Smooth muscle cell (in vitro differentiated cells): ENCODE data around the gene FAM50A. TPM values are rescaled to one million over a fixed set of nuclear protein-coding genes. Genes with fewer than 3 reads are reported as not detected.

Experiments used
- DNase-seq: peaks from one replicate; lab custom pipeline; 2025; ENCODE audit not compliant: unreplicated experiment; lab: John Stamatoyannopoulos, UW
- H2AFZ ChIP-seq: fragments of 200-600 bp; sonication (generic); 2 replicates; pipeline ENCODE4 v1.6.0; 2016; ENCODE audit warnings: antibody characterized with exemption, low read depth, mild to moderate bottlenecking
- H3F3A ChIP-seq: fragments of 200-600 bp; sonication (generic); 2 replicates; pipeline ENCODE4 v1.6.0; 2017; ENCODE audit warnings: antibody characterized with exemption, low read depth
- H3K27ac ChIP-seq: fragments of 200-600 bp; sonication (generic); 2 replicates; pipeline ENCODE4 v1.5.1; 2016; ENCODE audit warnings: low read depth, mild to moderate bottlenecking
- H3K27me3 ChIP-seq: fragments of 200-600 bp; sonication (generic); 2 replicates; pipeline ENCODE4 v1.6.1; 2016; ENCODE audit warnings: low read depth, mild to moderate bottlenecking
- H3K36me3 ChIP-seq: fragments of 200-600 bp; sonication (generic); 2 replicates; pipeline ENCODE4 v1.5.1; 2016; ENCODE audit warnings: low read depth
- H3K4me1 ChIP-seq: fragments of 200-600 bp; sonication (generic); 2 replicates; pipeline ENCODE4 v1.5.1; 2016; ENCODE audit warnings: low read depth
- H3K4me2 ChIP-seq: fragments of 200-600 bp; sonication (generic); 2 replicates; pipeline ENCODE4 v1.6.0; 2016; ENCODE audit warnings: mild to moderate bottlenecking
- H3K4me3 ChIP-seq: fragments of 200-600 bp; sonication (generic); 2 replicates; pipeline ENCODE4 v1.5.1; 2016; ENCODE audit warnings: mild to moderate bottlenecking
- H3K79me2 ChIP-seq: fragments of 200-600 bp; sonication (generic); 2 replicates; pipeline ENCODE4 v1.6.0; 2016; ENCODE audit warnings: low read depth, mild to moderate bottlenecking
- H3K9ac ChIP-seq: fragments of 200-600 bp; sonication (generic); 2 replicates; pipeline ENCODE4 v1.6.0; 2016; ENCODE audit warnings: low read depth
- H3K9me3 ChIP-seq: fragments of 200-600 bp; sonication (generic); replicated peaks from 2 replicates; pipeline ENCODE4 v1.5.1; 2016; ENCODE audit warnings: low read depth
- H4K20me1 ChIP-seq: fragments of 200-600 bp; sonication (generic); 2 replicates; pipeline ENCODE4 v1.6.0; 2016; ENCODE audit warnings: low read depth
- CTCF ChIP-seq: fragments of 200-600 bp; sonication (generic); IDR thresholded peaks from 2 replicates; pipeline ENCODE4 v1.5.1; 2017; ENCODE audit warnings: borderline replicate concordance, mild to moderate bottlenecking, antibody characterized with exemption; ENCODE audit not compliant: insufficient read depth, poor library complexity, severe bottlenecking
- WGBS: methylation state at CpG from one replicate; pipeline ENCODE4 v1.1.7; 2016; ENCODE audit warnings: low lambda C conversion rate; 5-methylcytosine and 5-hydroxymethylcytosine counted together
- polyA plus RNA-seq: library from polyadenylated mRNA; unstranded; fragments of >200 nt; fragmentation: Nextera tagmentation; extraction: Ambion mirVana; gene quantifications from 2 replicates; pipeline ENCODE4 v1.2.1, GENCODE V29; 2016
- total RNA-seq: library from RNA; depleted of rRNA; stranded (reverse); fragments of >200 nt; gene quantifications from 2 replicates; pipeline ENCODE4 v1.2.3, GENCODE V29; 2014

The FAM50A gene
- total and polyA plus RNA-seq, 2 experiments from 2014 or later: 46.0 to 183 TPM

GRCh38 chrX:154439841-154440240 lies 4.1 kb upstream of the FAM50A start:
- Histone ChIP-seq H3K27ac (no peak overlapping the region), H3K36me3 (no peaks in the 10 kb centered on the region), H3K79me2 (peaks cover 46% of the 10 kb centered on the region), H3K4me2 (no peak overlapping the region), H3K4me3 (no peak overlapping the region), H3K27me3 (no peaks in the 10 kb centered on the region), H2AFZ (no peak overlapping the region), H3F3A (no peaks in the 10 kb centered on the region), H3K4me1 (peaks cover 5% of the 10 kb centered on the region), H3K9ac (no peak overlapping the region), H4K20me1 (peaks cover 26% of the 10 kb centered on the region), H3K9me3 (no peaks in the 10 kb centered on the region)
- WGBS: 92% methylated on average over 12 of the region's 18 CpGs
- TF ChIP-seq CTCF: no peak
- no peak for DNase-seq

- Histone ChIP-seq H3K79me2 (peaks cover 56% of the 10 kb centered on the region), H3K36me3 (no peaks in the 10 kb centered on the region), H3K27me3 (no peaks in the 10 kb centered on the region), H3K4me3 (no peak overlapping the region), H4K20me1 (peaks cover 26% of the 10 kb centered on the region), H3K4me2 (no peak overlapping the region), H3K4me1 (peaks cover 10% of the 10 kb centered on the region), H3K9me3 (no peaks in the 10 kb centered on the region), H3F3A (no peaks in the 10 kb centered on the region), H3K27ac (no peak overlapping the region), H3K9ac (no peak overlapping the region), H2AFZ (no peak overlapping the region)
- TF ChIP-seq CTCF: no peak
- no peak for DNase-seq
- 90% methylated on average over 17 of the region's 17 CpGs for WGBS
These were observed 3.2 kb upstream of the FAM50A start for GRCh38 chrX:154440623-154441357.

- TF ChIP-seq CTCF: no peak
- Histone ChIP-seq H3K27me3 (no peaks in the 10 kb centered on the region), H3K79me2 (peaks cover 56% of the 10 kb centered on the region), H3K4me3 (no peak overlapping the region), H3K27ac (no peak overlapping the region), H2AFZ (no peak overlapping the region), H3K36me3 (no peaks in the 10 kb centered on the region), H3F3A (no peaks in the 10 kb centered on the region), H3K4me2 (no peak overlapping the region), H3K9me3 (no peaks in the 10 kb centered on the region), H4K20me1 (peaks cover 26% of the 10 kb centered on the region), H3K4me1 (peaks cover 10% of the 10 kb centered on the region), H3K9ac (no peak overlapping the region)
- DNase-seq: no peak
- 91% methylated on average over 11 of the region's 11 CpGs for WGBS
These were observed 2.4 kb upstream of the FAM50A start for GRCh38 chrX:154441564-154441963.

GRCh38 chrX:154441984-154442707 lies 1.8 kb upstream of the FAM50A start:
- H3F3A ChIP-seq: no peaks in the 10 kb centered on the region
- no peak overlapping the region for H3K27ac ChIP-seq
- no peak overlapping the region for H3K4me2 ChIP-seq
- no peak overlapping the region for H3K9ac ChIP-seq
- H3K4me3 ChIP-seq: no peak overlapping the region
- no peaks in the 10 kb centered on the region for H3K9me3 ChIP-seq
- no peak overlapping the region for H2AFZ ChIP-seq
- WGBS: 81% methylated on average over 21 of the region's 21 CpGs
- no peak for DNase-seq
- peaks cover 10% of the 10 kb centered on the region for H3K4me1 ChIP-seq
- H3K79me2 ChIP-seq: peaks cover 56% of the 10 kb centered on the region
- H3K36me3 ChIP-seq: no peaks in the 10 kb centered on the region
- H3K27me3 ChIP-seq: no peaks in the 10 kb centered on the region
- peaks cover 26% of the 10 kb centered on the region for H4K20me1 ChIP-seq
- no peak for TF ChIP-seq CTCF
